ENCODE measurements around the gene HIVEP2.

- TF ChIP-seq, protein P1, sequence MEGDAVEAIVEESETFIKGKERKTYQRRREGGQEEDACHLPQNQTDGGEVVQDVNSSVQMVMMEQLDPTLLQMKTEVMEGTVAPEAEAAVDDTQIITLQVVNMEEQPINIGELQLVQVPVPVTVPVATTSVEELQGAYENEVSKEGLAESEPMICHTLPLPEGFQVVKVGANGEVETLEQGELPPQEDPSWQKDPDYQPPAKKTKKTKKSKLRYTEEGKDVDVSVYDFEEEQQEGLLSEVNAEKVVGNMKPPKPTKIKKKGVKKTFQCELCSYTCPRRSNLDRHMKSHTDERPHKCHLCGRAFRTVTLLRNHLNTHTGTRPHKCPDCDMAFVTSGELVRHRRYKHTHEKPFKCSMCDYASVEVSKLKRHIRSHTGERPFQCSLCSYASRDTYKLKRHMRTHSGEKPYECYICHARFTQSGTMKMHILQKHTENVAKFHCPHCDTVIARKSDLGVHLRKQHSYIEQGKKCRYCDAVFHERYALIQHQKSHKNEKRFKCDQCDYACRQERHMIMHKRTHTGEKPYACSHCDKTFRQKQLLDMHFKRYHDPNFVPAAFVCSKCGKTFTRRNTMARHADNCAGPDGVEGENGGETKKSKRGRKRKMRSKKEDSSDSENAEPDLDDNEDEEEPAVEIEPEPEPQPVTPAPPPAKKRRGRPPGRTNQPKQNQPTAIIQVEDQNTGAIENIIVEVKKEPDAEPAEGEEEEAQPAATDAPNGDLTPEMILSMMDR (conservative IDR thresholded peaks at IDR 0.05; ENCODE audit: low read depth, low read length): no peak
- no peak for TF ChIP-seq EZH2 (IDR thresholded peaks at IDR 0.05; ENCODE audit: low read length, unreplicated experiment)
- TF ChIP-seq EZH2phosphoT487 (IDR thresholded peaks at IDR 0.05; ENCODE audit: borderline replicate concordance, low read length): no peak
These were observed 9.1 kb downstream of the HIVEP2 start for GRCh38 chr6:142935553-142936517.

Data from PC-3 (cell line).